GM21723 (cell line): ENCODE results near the gene ATP6V1B1.

Source experiments
- ATAC-seq: cut with Tn5 transposase; IDR thresholded peaks from one replicate; pipeline ENCODE4 v1.9.1; 2021; ENCODE audit warnings: mild to moderate bottlenecking, moderate library complexity; ENCODE audit not compliant: unreplicated experiment

The ATP6V1B1 gene

DNA sequence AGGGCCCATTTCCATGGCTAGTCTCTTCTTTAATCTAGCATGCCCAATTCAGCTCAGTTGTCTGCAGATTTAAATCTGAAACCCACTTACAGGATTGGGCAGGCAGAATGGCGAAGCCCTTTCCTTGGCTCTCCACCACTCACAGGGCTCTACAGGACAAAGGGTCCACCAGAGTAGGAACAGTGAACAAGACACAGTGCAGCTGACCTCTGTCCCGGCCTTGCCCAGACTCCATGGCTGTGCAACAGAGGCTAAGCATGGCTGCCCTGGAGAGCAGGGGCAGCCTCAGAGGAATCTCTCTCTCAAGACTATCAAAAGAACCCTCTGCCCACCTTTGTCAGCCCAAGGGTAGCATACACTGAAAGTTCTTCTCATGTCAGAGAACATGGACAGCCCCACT is 9.7 kb upstream of the ATP6V1B1 start:
- ATAC-seq: no peak

DNA sequence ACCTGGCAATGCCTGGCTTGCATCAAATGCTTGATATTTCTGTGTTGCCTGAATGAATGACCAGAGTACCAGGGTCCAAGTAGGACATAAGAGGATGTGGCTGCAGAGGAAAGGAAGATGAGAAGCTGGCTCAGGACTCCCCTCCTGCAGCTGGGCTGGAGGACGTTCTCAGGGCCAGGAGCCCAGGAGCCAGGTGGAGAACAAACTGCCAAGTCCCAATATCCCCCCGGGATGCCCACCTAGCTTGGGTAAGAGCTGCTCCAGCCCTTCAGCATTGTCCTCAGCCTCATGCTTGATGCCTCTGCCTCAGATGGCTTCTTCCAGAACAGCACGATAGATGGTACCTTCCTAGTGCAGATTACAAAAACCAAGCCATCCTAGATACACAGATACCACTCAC is 8.6 kb upstream of the ATP6V1B1 start:
- no peak for ATAC-seq

DNA sequence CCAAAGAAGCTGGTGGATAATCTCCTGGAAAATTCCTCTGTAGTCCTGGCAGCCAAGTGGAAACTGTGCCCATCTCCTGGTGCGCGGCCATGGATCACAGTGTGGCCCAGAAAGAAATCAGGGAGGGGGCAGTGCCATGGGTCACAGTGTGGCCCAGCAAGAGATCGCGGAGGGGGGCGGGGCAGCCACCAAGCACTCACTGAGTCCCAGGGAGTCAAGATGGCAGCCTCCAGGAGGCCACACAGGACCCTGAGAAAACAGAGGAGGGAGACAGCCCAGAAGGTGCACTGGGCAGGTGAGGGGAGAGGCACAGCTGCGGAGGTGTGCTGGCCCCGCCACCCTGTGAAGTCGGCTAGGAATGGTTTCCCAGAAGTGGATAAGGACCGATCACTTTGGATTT is 8.1 kb upstream of the ATP6V1B1 start:
- ATAC-seq: no peak

DNA sequence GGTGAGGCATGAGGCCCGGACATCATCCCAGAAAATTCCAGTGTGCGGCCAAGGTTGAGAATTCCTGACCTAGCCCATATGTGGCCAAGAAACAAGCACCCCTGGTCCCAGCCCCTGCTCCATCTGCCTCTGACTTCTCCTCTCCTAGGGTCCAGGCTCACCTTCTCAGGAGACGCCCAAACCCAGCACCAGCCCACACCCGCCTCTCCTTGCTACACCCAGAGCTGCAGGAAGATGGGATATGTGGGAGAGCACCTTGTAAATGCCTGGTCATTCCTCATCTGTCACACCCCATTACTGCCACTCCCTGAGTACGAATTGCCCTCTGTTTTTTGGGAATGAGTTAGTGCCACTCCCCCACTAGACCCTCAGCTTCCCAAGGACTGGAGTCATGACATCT is 7.3 kb upstream of the ATP6V1B1 start:
- no peak for ATAC-seq

DNA sequence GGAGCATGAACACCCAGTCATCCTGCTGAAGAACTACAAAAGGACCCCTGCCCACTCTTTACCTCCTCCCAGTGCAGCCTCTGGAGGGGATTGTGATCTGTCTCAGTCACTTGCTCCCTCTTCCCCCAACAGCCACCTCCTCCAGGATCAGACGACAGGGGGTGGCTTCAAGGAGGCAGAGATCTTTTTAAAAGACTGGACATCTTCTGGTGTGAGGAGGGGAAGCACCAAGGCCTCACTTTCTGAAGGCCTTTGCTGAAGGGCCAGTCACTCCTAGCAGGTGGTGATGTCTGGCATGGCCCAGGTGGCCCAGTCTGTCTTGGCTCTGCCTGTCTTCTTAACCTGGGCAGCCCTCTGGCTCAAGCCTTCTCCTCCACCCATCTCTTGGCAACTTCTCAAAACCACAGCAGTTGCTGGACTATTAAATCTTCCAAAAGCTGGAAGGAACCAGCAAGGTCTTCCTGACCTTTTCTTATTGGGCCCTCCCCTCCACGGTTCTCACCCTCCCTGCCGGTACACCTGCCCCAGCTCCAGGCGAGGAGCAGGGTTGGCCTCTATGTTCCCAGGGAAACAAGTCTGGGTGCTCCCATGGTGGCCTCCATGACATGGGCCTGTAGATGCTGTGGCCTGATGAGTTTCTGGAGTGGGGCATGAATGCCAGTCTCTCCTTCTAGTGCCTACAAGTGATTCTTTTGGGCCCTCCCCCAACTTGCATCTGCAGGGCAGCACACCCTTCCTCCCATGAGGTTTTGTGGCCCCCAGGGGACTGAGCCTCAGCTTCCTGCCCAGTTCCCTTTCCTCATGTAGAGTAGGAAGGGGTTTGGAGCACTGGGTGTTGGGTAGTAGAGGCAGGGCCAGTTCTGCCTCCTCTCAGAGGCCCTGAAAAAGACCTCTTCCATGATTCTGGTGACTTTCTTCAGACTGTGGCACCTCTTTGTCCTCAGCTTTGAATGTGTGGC is 5.0 kb upstream of the ATP6V1B1 start:
- ATAC-seq: no peak

DNA sequence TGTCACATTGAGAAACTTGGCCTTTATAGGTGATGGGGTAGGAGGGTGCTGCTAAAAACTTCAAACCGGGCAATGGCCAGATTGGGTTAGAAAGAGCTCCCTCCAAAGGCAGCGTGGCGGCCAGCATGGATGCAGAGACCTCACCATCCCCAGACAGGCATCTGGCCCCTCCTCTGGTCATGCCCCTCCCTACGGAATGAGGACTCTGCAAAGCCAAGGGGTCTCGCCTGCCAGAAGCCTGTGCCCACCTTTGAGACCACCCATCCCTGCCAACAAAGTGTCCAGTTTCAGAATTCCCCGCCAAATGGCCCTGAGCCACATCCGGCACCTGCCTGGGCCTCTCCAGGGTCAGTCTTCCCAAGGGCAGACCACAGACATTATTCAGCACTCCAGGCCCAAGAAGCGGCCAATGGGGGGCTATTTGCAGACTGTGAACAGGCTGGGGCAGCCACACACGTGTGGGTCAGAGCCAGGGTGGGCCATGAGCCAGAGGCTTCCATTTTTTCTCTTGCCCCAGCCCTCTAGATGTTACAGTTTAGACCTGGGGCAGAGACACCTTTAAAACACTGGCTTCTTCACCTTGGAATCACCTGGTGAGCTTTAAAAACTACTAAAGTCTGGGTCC is 4.2 kb upstream of the ATP6V1B1 start:
- ATAC-seq: no peak

DNA sequence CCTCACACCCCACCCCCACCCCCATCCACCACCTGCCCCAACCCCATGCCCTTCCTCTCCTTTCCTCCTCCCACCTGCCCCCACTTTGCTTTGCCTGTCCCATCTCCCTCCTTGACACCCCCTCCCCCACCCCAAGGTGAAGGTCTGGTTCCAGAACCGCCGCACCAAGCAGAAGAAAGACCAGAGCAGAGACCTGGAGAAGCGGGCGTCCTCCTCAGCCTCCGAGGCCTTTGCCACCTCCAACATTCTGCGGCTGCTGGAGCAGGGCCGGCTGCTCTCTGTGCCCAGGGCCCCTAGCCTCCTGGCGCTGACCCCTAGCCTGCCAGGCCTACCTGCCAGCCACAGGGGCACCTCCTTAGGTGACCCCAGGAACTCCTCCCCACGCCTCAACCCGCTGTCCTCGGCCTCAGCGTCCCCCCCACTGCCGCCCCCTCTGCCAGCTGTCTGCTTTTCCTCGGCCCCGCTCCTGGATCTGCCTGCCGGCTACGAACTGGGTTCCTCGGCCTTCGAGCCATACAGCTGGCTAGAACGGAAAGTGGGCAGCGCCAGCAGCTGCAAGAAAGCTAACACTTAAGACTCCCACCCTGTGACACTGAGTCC is 3.0 kb upstream of the ATP6V1B1 start:
- no peak for ATAC-seq

DNA sequence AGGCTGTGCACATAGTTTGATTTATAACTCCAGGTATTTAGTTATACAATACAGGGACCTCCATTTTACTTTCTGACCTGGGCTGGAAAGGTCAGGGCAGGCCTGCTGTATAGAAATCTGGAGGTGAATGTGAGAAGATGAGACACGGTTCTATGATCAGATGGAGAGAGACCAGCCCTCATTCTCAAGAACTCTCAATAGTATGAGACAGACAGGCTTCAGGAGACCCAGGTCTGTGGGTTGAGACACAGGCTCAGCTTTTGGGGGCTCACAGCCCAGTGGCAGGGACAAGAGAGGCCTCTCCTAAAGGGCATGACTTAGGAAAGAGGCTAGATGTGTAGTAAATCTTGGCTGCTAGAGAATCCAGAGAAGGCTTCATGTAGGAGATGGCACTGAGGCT is 719 bp upstream of the ATP6V1B1 start:
- no peak for ATAC-seq

DNA sequence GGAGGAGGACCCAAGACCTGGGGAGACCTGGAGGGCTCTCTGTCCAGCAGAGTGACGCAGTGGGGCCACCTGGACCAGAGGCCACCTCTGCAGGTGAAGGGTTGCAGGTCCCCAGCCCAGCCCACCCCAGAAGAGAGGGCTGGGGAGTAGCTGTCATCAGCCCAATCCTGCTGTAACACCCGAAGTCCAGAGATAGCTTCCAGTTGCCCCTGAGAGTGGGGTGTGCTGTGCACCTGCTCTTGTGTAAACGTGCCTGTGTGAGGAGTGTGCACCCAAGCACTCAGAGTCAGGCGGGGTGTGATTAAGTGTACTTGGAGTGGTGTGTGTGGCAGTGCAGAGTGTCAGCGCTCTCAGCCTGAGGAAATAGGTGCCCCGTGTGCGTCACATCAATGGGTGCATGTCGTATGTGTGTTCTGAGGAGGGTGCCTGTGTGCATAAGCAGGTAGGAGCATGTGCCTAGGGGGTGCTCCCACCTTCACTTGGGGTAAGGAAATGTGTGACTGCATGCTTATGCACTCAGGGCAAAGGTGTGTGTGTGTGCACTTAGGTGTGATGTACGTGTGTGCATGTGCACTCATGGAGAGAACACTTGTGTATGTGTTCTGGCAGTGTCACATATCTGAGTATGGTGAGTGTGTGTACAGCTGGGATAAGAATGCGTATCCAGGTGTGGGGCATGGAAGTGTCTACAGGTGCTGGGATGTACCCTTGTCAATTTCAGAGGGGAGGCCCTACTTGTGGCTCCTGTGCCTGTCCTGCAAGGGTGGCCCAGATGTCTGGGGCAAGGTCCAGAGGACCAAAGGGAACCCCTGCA is 672 bp downstream of the ATP6V1B1 start:
- ATAC-seq: no peak

DNA sequence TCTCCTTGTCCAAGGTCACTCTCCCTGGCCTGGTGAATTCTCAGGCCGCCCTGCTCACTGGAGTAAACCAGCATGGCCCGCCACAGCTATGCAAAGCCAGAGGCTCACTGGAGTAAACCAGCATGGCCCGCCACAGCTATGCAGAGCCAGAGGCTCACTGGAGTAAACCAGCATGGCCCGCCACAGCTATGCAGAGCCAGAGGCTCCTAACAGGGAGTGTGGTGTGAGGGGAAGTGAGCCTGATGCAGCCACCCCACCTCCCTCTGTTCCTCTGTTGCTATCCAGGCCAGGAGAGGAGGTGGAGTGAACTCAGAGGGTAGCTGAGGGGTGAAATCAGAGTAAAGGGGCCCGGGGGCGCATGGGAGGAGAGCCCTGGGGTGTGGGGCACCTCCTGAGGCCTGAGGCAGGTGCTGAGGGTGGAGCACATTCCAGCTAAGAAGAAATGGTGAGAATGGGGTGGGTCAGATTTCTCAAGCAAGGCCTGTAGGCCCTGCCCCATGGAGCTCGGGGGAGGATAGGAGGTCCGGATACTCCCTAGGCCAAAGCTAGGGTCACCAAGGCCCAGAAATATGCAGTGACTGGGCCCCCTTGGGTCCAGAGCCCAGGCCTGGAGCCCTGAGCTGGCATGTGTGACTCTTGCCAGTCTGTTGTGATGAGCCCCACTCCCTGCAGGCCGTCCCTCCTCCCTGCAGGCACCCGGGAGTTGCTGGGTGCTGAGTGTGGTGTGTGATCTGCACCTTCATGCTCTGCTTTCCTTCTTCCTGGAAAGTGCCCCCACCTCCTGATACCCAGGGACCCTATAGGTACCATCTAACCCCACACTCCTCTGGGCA is 1.5 kb downstream of the ATP6V1B1 start:
- no peak for ATAC-seq

DNA sequence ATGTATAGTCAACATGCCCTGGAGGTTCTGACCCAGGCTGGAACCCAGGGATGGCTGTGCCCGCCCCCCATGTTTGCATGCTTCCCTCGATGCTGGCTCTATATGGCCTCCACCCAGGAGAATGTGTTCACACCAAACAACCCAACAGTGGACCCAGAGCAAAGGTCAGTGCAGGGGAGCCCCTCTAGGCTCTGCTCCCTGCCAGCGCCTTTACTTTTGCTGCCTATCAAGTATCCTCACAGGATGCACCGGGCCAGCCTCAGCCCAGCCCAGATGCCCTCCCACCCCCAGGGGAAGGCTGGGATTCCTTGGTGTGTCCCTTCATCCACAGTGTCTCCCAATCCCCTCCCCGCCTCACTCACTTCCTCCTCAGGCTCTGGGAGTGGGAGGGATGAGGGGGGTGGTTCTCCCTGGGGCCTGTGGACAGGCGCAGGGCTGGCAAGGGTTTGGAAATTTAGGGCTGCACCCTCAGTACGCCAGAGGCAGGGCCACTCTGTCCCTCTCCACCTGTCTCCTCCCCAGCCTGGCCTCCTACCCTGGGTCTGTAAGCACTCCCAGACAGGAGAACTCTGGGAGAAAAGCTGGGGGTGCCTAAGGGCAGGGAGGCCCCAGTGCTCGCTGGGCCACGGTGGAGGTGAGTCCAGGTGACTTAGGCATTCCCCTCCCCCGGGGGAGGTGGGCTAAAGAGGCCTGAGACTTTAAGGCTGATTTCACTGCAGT is 2.3 kb downstream of the ATP6V1B1 start:
- no peak for ATAC-seq

DNA sequence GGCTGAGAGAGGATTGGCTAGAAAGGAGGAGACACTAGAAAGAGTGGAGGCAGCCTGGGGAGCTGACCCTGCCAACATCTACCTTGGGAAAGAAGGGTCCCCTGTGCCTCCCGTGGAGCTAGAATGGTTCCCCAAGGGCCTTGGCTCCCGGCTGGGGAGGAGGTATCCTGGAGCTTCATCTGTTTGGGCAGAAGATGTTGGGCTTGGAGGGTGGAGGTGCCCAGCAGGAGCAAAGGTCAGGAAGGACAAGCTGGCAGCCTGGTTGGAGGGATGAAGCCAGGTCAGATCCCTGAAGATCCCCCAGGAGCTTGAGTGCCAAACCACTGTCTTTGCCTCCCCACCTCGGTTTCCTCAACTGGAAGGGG is 2.9 kb downstream of the ATP6V1B1 start:
- no peak for ATAC-seq

DNA sequence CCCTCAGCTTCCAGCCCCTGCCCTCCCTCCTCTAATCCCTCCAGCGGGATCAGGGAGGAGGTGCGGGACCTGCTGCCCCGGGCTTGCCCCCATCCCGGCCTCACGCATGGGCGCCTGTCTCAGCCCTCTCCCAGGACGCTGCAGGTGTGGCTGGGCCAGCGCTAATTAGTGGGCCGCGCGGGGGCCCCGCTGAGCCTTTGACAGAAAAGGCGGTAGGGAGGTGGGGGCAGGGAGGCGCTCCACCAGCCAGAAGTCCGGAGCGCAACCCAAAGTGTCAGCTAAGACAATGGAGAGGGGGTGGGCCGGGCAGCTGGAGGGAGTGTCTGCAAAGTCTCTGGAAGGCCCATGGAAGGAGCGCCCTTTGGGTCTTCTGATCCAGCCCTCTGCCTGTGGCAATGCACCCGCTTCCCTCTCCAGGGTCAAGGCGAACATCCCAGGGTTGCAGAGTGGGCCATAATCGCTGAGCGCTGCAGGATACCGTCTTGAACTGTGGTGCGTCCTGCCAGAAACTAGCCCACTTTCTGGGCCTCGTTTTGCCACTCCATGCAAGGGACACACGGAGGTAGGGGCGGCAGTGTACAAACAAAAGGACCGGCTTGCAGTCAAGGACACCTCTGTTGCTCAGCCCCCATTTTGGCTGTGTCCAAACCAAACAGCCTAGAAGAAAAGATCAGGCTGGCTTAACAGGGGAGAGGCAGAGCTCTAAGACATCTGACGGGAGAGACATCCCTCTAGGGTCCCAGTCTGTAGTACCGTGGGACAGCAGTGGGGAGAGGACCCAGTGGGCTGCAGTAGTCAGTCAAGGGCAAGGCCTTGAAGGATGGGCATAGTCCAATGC is 3.5 kb downstream of the ATP6V1B1 start:
- no peak for ATAC-seq

DNA sequence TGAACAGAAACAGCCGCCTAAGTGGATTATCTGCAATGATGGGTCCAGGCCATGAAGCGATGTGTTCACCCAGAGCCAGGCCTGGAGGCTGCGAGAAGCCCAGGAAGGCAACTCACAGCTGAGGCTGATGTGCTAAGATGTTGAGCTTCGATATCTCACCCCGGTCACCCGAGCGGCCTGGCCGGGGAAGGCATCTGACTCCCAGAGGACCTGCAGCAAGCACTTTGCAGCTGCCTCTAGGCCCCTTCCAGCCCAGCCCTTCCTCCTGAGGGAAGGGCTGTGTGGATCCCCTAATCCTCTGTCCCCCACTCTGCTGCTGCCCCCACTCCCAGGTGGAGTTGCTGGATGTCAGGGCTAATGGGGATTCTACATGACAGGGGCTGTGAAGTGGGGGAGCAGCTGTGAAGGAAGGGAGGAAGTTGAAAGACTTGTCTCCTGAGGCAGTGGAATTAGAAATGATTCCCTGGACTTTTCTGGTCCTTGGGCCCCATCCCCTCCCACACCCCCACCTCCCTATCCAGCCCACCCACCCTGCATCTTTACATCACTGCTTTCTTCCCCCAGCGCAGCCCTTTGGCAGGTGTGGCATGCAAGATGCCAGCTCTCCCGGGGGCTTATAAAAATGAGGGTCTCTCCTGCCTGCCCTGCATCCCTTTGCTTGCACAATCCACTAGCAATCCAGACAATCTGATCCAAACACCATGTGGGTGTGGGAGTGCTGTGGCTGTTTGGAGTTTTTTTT is 4.3 kb downstream of the ATP6V1B1 start:
- no peak for ATAC-seq

DNA sequence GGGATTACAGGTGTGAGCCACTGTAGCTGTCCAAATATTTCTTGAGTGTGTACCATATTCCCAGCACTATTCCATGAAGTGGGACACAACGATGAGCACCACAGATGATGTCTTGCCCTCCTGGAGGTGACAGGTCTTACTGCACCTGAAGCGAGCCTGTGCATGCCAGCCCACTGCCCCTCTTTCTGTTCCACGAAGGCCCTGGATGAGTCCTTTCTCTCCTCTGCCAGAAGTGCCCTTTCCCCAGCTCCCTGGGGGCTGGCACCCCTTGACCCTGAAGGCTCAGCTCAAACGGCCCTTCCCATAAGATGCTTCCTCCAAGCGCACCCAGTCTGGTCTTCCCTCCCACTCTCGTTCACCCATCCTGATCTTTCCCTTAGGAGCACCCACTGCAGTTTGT is 5.5 kb downstream of the ATP6V1B1 start:
- ATAC-seq: no peak

DNA sequence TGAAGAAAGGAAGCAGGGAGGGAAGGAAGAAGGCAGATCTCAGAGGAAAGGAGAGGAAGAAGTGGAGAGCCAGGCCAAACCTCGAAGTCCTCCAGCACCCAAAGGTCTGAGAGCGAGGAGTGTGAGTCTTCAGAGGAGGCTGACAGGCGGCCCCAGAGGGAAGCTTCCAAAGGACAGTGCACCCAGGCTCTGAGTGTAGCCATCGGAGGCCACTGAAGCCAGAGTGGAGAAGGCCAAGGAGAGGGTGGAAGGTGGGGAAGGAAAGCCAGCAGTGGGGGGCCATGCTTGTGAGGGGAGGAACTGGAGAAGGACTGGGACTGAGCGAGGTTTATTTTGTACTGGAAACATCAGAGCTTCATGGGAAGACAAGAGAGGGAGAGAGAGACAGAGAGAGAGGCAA is 6.0 kb downstream of the ATP6V1B1 start:
- no peak for ATAC-seq

DNA sequence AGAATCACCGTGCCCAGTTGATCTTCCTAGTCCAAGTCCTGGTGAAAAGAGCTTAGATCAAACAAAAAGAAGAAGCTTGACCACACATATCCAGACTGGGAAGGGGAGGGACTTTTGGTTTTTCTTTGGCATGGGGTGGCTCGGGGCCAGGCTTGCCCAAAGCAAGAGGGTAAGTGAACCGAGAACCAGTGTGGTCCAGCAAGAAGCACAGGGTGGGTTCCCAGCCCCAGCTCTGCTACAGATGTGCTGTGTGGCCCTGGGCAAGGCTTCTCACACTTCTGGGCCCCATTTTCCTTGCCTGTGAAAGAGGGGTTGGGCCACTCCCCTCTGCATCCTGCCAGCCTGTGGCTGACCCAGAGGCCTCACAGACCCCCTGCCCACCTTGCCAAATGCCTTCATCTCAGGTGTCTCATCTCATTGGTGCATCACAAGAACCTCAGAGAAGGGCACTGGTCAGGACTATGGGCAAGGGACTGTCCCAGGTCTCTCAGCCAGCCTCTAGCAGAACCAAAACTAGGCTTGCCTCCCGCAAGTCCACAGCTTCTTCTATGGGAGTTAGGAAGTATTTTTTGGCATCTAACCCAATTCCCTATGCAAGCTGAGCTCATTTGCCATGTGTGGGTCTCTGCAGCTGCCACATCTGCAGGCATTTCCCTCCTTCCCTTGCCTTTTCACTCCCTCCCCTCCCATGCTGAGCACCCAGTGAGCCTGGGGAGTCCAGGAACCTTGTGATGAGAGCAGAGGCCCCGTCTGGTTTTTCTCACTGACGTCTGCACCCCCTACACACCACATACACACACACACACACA is 6.9 kb downstream of the ATP6V1B1 start:
- no peak for ATAC-seq
